ENCODE results near the gene SLC4A1AP. TPM values are rescaled to one million over a fixed set of nuclear protein-coding genes. Genes with fewer than 3 reads are reported as not detected.

SLC4A1AP gene
- total and polyA plus RNA-seq, 9 of the 15 experiments (the other 6 are each of a cell fraction or from before 2014, with no cell fraction given): 8.1 to 40.5 (median 35.3) TPM

- Histone ChIP-seq H3K9me1 (ENCODE audit: control insufficient read depth, insufficient read depth, low read length) (no peaks in the 10 kb centered on the region), H4K20me1 (replicated peaks; ENCODE audit: control insufficient read depth, insufficient read depth, low read length) (no peaks in the 10 kb centered on the region), H2AFZ (ENCODE audit: low read depth, low read length) (no peak overlapping the region), H3K4me2 (ENCODE audit: insufficient read depth, low read length) (no peak overlapping the region), H3K79me2 (ENCODE audit: control insufficient read depth, insufficient read depth, low read length) (no peaks in the 10 kb centered on the region), H3K4me3 (no peak overlapping the region), H3K36me3 (ENCODE audit: control insufficient read depth, insufficient read depth, low read length) (no peaks in the 10 kb centered on the region), H3K9ac (ENCODE audit: insufficient read depth in 1 of 2, low read depth in 2 of 2, low read length in 2 of 2) (no peak overlapping the region), H3K27me3 (ENCODE audit: control insufficient read depth in 2 of 2, insufficient read depth in 2 of 2, low read length in 2 of 2) (peaks cover 4% of the 10 kb centered on the region in 2 experiments; a peak in 2 of 5 replicates), H3K4me1 (replicated peaks in 1 of 2; ENCODE audit: control insufficient read depth in 2 of 2, insufficient read depth in 2 of 2, low read length in 2 of 2) (peaks cover 0 to 6% of the 10 kb centered on the region in 2 experiments; a peak in 3 of 5 replicates), H3K9me3 (replicated peaks; ENCODE audit: control insufficient read depth, insufficient read depth, low read depth, low read length) (no peaks in the 10 kb centered on the region), H3K27ac (ENCODE audit: extremely low read depth, low read depth, low read length) (no peak overlapping the region)
- no TSS peak for BruUV-seq (replicated peaks)
- in situ Hi-C loops (cut with MboI) (no loop called here), intact Hi-C loops (cut with micrococcal nuclease) (no loop called here)
- ChIA-PET CTCF (ENCODE audit: low intra/inter-chr PET ratio) (no interaction called here), POLR2A (no interaction called here)
- WGBS (ENCODE audit: insufficient coverage, low coverage, missing lambda C conversion rate): 0% methylated on average over 2 of the region's 2 CpGs
- DNase-seq (ENCODE audit: extremely low read depth in 1 of 4, low spot score in 3 of 4) (no peak), FAIRE-seq (no peak), ATAC-seq (no peak)
- TF ChIP-seq PHTF2 (CRISPR knock-in tag; IDR thresholded peaks at IDR 0.05) (no peak), YBX1 (IDR thresholded peaks at IDR 0.05) (no peak), ILF3 (IDR thresholded peaks at IDR 0.05; ENCODE audit: borderline replicate concordance) (no peak)
These were observed 45.6 kb downstream of the SLC4A1AP start for GRCh38 chr2:27709326-27709725.

- in situ Hi-C loops (cut with MboI) (no loop called here), intact Hi-C loops (cut with micrococcal nuclease) (no loop called here)
- no TSS peak for BruUV-seq (replicated peaks)
These were observed 46.4 kb downstream of the SLC4A1AP start for GRCh38 chr2:27709960-27710575.

More at GRCh38 chr2:27709960-27710575, 46.4 kb downstream of the SLC4A1AP start:
- no peak overlapping the region for H2AFZ ChIP-seq (ENCODE audit: low read depth, low read length)
- H3K36me3 ChIP-seq (ENCODE audit: control insufficient read depth, insufficient read depth, low read length): no peaks in the 10 kb centered on the region
- no peak for DNase-seq (ENCODE audit: extremely low read depth in 1 of 4, low spot score in 3 of 4)
- H3K79me2 ChIP-seq (ENCODE audit: control insufficient read depth, insufficient read depth, low read length): no peaks in the 10 kb centered on the region
- TF ChIP-seq TCF7L2 (IDR thresholded peaks at IDR 0.05; ENCODE audit: low read depth, low read length) (no peak), DACH1 (IDR thresholded peaks at IDR 0.05; ENCODE audit: partially characterized antibody) (no peak), MTF1 (CRISPR knock-in tag; IDR thresholded peaks at IDR 0.05; ENCODE audit: borderline replicate concordance) (no peak), GATAD2B (IDR thresholded peaks at IDR 0.05; ENCODE audit: borderline replicate concordance) (no peak), FOXO4 (CRISPR knock-in tag; IDR thresholded peaks at IDR 0.05) (no peak), IRF2 (CRISPR knock-in tag; IDR thresholded peaks at IDR 0.05) (no peak), BMI1 (IDR thresholded peaks at IDR 0.05; ENCODE audit: low read length) (no peak), ZFP36 (IDR thresholded peaks at IDR 0.05; ENCODE audit: low read depth, low read length, partially characterized antibody) (no peak), PHF21A (IDR thresholded peaks at IDR 0.05; ENCODE audit: borderline replicate concordance, low read depth) (no peak), ZNF239 (CRISPR knock-in tag; IDR thresholded peaks at IDR 0.05) (no peak)
- H3K9ac ChIP-seq (ENCODE audit: insufficient read depth in 1 of 2, low read depth in 2 of 2, low read length in 2 of 2): no peak overlapping the region
- H3K9me1 ChIP-seq (ENCODE audit: control insufficient read depth, insufficient read depth, low read length): no peaks in the 10 kb centered on the region
- H3K4me3 ChIP-seq: no peak overlapping the region
- no peaks in the 10 kb centered on the region for H4K20me1 ChIP-seq (replicated peaks; ENCODE audit: control insufficient read depth, insufficient read depth, low read length)
- no peak overlapping the region for H3K27ac ChIP-seq (ENCODE audit: extremely low read depth, low read depth, low read length)
- ATAC-seq: no peak
- peaks cover 6 to 10% of the 10 kb centered on the region in 2 experiments; a peak in 4 of 5 replicates for H3K27me3 ChIP-seq (ENCODE audit: control insufficient read depth in 2 of 2, insufficient read depth in 2 of 2, low read length in 2 of 2)
- H3K4me2 ChIP-seq (ENCODE audit: insufficient read depth, low read length): no peak overlapping the region
- no peaks in the 10 kb centered on the region for H3K9me3 ChIP-seq (replicated peaks; ENCODE audit: control insufficient read depth, insufficient read depth, low read depth, low read length)
- peaks cover 2 to 6% of the 10 kb centered on the region in 2 experiments; a peak in 4 of 5 replicates for H3K4me1 ChIP-seq (replicated peaks in 1 of 2; ENCODE audit: control insufficient read depth in 2 of 2, insufficient read depth in 2 of 2, low read length in 2 of 2)
- POLR2A ChIA-PET: interaction anchor here (1.2 kb wide), 1 partner anchor 10 kb away, joined by 3 read pairs; no protein-coding TSS in a partner anchor
- CTCF ChIA-PET (ENCODE audit: low intra/inter-chr PET ratio): no interaction called here
- WGBS (ENCODE audit: insufficient coverage, low coverage, missing lambda C conversion rate): 5% methylated on average over 7 of the region's 7 CpGs
- no peak for FAIRE-seq
